Right cardiac atrium (tissue), 5 donors: ENCODE data around the gene NNAT. TPM values are rescaled to one million over a fixed set of nuclear protein-coding genes. Genes with fewer than 3 reads are reported as not detected.
A peak's percentile ranks its signal among the peaks of the same experiment; 100 is the strongest.

Experiments
- ATAC-seq, 2 donors: fragments of 200-7000 bp; cut with Tn5 transposase; one replicate each; pipeline versions ENCODE4 v1.8.0 to v1.9.1; 2020; ENCODE audit warnings: moderate library complexity in 2 of 2, mild to moderate bottlenecking in 1 of 2
- DNase-seq, 3 donors: peaks; one replicate each; pipeline ENCODE4 v3.0.0-alpha.2; 2020
- H3K27ac ChIP-seq: one replicate; pipeline ENCODE4 v1.5.1; 2013; ENCODE audit warnings: mild to moderate bottlenecking, low read length, control low read depth, moderate library complexity
- H3K27me3 ChIP-seq: one replicate; pipeline ENCODE4 v1.6.1; 2013; ENCODE audit not compliant: control insufficient read depth, insufficient read depth
- H3K4me1 ChIP-seq: one replicate; pipeline ENCODE4 v1.6.1; 2013; ENCODE audit warnings: low read length; ENCODE audit not compliant: control insufficient read depth, insufficient read depth
- H3K4me3 ChIP-seq: one replicate; pipeline ENCODE4 v1.5.1; 2013; ENCODE audit warnings: low read length, control low read depth
- H3K9me3 ChIP-seq: one replicate; pipeline ENCODE4 v1.6.1; 2013; ENCODE audit warnings: low read length; ENCODE audit not compliant: control insufficient read depth
- WGBS: extraction: QIAGEN DNeasy Blood & Tissue Kit; methylation state at CpG from one replicate; pipeline ENCODE4 v1.1.7; 2013; 5-methylcytosine and 5-hydroxymethylcytosine counted together
- intact Hi-C, 4 donors: fragments of 100-400 bp; cut with DNase I; formaldehyde crosslinking; loops; one replicate each; pipeline versions ENCODE4 v1.11.0 to v1.14.0; 2022 to 2023
- polyA plus RNA-seq: library from polyadenylated mRNA; stranded (reverse); fragments of 200-250 nt; gene quantifications from one replicate; pipeline ENCODE4 v1.2.3, GENCODE V29; 2013
- total RNA-seq, 4 donors: library from RNA; stranded (reverse); fragmentation: NEBNext Ultra II Directional; extraction: Animal tissue kit (Norgen Biotek cat#: 25700); gene quantifications; one replicate each; pipeline ENCODE4 v1.2.1, GENCODE V29; 2021
- donor health status: healthy with polysubstance abuse.
- donor health status: DM: no; HTN: yes; CAD: no.
- donor health status: DM: no; HTN: no; CAD: no.
- donor health status: DM: no; HTN: yes; CAD: no; lungs with severe emphysema.
- donor health status: DM: yes; HTN: yes; CAD: no.

The NNAT gene
- total and polyA plus RNA-seq, 5 donors, result 0.60 to 1.2 (median 0.95) TPM; not detected in 1

GRCh38 chr20:37524859-37525708, 4.0 kb downstream of the NNAT start:
- H3K4me3 ChIP-seq, result no peak overlapping the region
- H3K27me3 ChIP-seq, result no peaks in the 10 kb centered on the region
- H3K27ac ChIP-seq, result no peak overlapping the region
- peaks cover 29% of the 10 kb centered on the region for H3K4me1 ChIP-seq
- 62% methylated on average over 6 of the region's 6 CpGs for WGBS
- DNase-seq (no peak), ATAC-seq (no peak)
- no peaks in the 10 kb centered on the region for H3K9me3 ChIP-seq
- intact Hi-C loops, result loop anchor here in 2 of 4 donors (5.0 to 10.0 kb wide), 2 partner anchors 140 to 243 kb away; no protein-coding TSS in a partner anchor

GRCh38 chr20:37525810-37526209, 4.8 kb downstream of the NNAT start:
- intact Hi-C loops, result loop anchor here in 2 of 4 donors (5.0 to 10.0 kb wide), 2 partner anchors 141 to 244 kb away; no protein-coding TSS in a partner anchor
- Histone ChIP-seq H3K9me3 (no peaks in the 10 kb centered on the region), H3K27ac (no peak overlapping the region), H3K4me1 (peaks cover 27% of the 10 kb centered on the region), H3K4me3 (peak overlapping the region; percentile 84), H3K27me3 (no peaks in the 10 kb centered on the region)
- 37% methylated on average over 5 of the region's 5 CpGs for WGBS
- no peak for DNase-seq
- no peak for ATAC-seq

- intact Hi-C loops, result loop anchor here in 2 of 4 donors (5.0 to 10.0 kb wide), 2 partner anchors 142 to 244 kb away; no protein-coding TSS in a partner anchor
- WGBS, result 2% methylated on average over 10 of the region's 10 CpGs
- Histone ChIP-seq H3K27ac (peak overlapping the region; percentile 94), H3K4me3 (peak overlapping the region; percentile 84), H3K4me1 (peaks cover 27% of the 10 kb centered on the region), H3K27me3 (no peaks in the 10 kb centered on the region), H3K9me3 (no peaks in the 10 kb centered on the region)
- DNase-seq (peak; percentile 44 to 68 (median 64)), ATAC-seq (peak; percentile 36 to 56)
Observed at GRCh38 chr20:37526238-37526838, 5.3 kb downstream of the NNAT start.

- WGBS, result under 1% methylated on average over 28 of the region's 28 CpGs
- intact Hi-C loops, result loop anchor here in 2 of 4 donors (5.0 to 10.0 kb wide), 2 partner anchors 142 to 245 kb away; no protein-coding TSS in a partner anchor
- no peaks in the 10 kb centered on the region for H3K27me3 ChIP-seq
- H3K4me1 ChIP-seq, result peaks cover 27% of the 10 kb centered on the region
- H3K27ac ChIP-seq, result peak overlapping the region; percentile 94
- ATAC-seq (peak; percentile 61 to 66), DNase-seq (peak in 1 of 3 donors; percentile 60)
- H3K9me3 ChIP-seq, result no peaks in the 10 kb centered on the region
- H3K4me3 ChIP-seq, result peak overlapping the region; percentile 84
Observed at GRCh38 chr20:37526839-37527637, 6.0 kb downstream of the NNAT start.

DNA sequence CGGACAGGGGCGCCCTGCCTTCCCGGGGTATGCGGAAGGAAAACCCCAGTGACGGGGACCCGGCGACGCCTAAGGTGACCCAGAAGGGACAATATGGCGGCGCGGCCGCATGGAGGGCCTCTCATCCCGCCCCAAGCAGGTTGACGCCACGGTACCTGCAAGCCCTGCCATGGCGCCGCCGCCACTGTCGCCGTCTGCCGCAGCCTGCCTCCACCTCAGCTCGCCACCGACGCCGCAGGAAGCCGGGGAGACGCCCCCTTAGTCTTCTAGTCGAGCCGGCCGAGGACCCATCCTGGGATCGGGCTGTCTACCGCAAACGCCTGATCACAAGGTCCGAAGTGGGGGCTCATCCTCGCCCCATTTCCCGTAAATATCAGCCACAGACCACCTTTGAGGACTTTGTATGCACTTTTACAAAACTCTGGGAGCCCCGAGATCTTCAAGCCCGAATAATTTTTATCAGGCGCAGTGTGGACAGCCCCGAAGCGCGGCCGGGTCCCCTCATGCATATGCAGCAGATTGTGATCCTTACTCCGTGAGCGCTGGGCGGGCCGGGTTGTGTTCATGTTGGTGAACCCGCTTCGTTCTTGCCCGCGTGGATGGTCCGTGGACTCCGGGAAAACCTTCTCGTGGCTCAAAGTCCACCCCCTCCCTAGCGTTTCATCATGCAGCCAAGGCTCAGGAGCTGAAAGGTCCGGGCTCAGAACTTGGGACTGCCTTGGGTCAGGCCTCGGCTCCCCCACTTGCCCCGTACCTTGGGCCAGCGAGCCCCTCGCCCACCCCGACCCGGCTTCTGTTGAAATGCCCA, 6.8 kb downstream of the NNAT start, which contains the start of gene BLCAP:
BLCAP (minus strand) TSS at position 239 of the 808 bp plus-strand sequence. CDS start 8,702 bp downstream, outside the sequence.
- WGBS, result under 1% methylated on average over 62 of the region's 62 CpGs
- peaks cover 24% of the 10 kb centered on the region for H3K4me1 ChIP-seq
- peak; percentile 92 to 94 for ATAC-seq
- H3K27me3 ChIP-seq, result no peaks in the 10 kb centered on the region
- H3K4me3 ChIP-seq, result peak within 1 kb of the TSS; percentile 84
- intact Hi-C loops, result loop anchor here in 2 of 4 donors (5.0 to 10.0 kb wide), 2 partner anchors 143 to 246 kb away; no protein-coding TSS in a partner anchor
- DNase-seq, result peak; percentile 93 to 97 (median 95)
- peak within 1 kb of the TSS; percentile 94 for H3K27ac ChIP-seq
- no peaks in the 10 kb centered on the region for H3K9me3 ChIP-seq

GRCh38 chr20:37528446-37529213, 7.6 kb downstream of the NNAT start:
- peak overlapping the region; percentile 94 for H3K27ac ChIP-seq

GRCh38 chr20:37529214-37529967, 8.3 kb downstream of the NNAT start:
- no peaks in the 10 kb centered on the region for H3K27me3 ChIP-seq
- 76% methylated on average over 8 of the region's 8 CpGs for WGBS
- peaks cover 17% of the 10 kb centered on the region for H3K4me1 ChIP-seq
- intact Hi-C loops, result loop anchor here in 2 of 4 donors (5.0 to 10.0 kb wide), 2 partner anchors 145 to 247 kb away; no protein-coding TSS in a partner anchor
- DNase-seq (no peak), ATAC-seq (no peak)
- no peak overlapping the region for H3K27ac ChIP-seq
- H3K9me3 ChIP-seq, result no peaks in the 10 kb centered on the region
- H3K4me3 ChIP-seq, result no peak overlapping the region

More at GRCh38 chr20:37528446-37529213, 7.6 kb downstream of the NNAT start:
- DNase-seq (no peak), ATAC-seq (no peak)
- Histone ChIP-seq H3K4me3 (peak overlapping the region; percentile 84), H3K4me1 (peaks cover 22% of the 10 kb centered on the region), H3K9me3 (no peaks in the 10 kb centered on the region), H3K27me3 (no peaks in the 10 kb centered on the region)
- intact Hi-C loops, result loop anchor here in 2 of 4 donors (5.0 to 10.0 kb wide), 2 partner anchors 144 to 246 kb away; no protein-coding TSS in a partner anchor
- 42% methylated on average over 10 of the region's 10 CpGs for WGBS

DNA sequence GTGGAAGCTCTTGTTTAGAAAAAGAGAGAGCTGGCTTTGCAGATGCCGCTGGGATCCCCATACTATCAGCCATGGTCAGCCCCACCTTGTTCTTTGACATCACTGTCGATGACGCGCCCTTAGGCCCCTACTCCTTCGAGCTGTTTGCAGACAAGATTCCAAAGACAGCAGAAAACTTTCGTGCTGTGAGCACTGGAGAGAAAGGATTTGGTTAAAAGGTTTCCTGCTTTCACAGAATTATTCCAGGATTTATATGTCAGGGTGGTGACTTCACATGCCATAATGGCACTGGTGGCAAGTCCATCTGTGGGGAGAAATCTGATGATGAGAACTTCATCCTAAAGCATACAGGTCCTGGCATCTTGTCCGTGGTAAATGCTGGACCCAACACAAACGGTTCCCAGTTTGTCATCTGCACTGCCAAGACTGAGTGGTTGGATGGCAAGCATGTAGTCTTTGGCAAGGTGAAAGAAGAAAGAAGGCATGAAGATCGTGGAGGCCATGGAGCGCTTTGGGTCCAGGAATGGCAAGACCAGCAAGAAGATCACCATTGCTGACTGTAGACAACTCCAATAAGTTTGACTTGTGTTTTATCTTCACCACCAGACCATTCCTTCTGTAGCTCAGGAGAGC, 9.0 kb downstream of the NNAT start:
- intact Hi-C loops, result loop anchor here (5.0 to 10.0 kb wide), 7 partner anchors 138 to 335 kb away; no protein-coding TSS in a partner anchor
- ATAC-seq, result no peak
- WGBS, result 84% methylated on average over 10 of the region's 10 CpGs

More for the DNA sequence above, 9.0 kb downstream of the NNAT start:
- H3K9me3 ChIP-seq, result no peaks in the 10 kb centered on the region
- DNase-seq, result no peak
- peaks cover 12% of the 10 kb centered on the region for H3K4me1 ChIP-seq
- H3K27ac ChIP-seq, result no peak overlapping the region
- no peak overlapping the region for H3K4me3 ChIP-seq
- H3K27me3 ChIP-seq, result no peaks in the 10 kb centered on the region
